ENCODE measurements around the gene FGF1. TPM values are rescaled to one million over a fixed set of nuclear protein-coding genes. Genes with fewer than 3 reads are reported as not detected.
"Not testable (repeated sequence)": the region's sequence is repeated elsewhere in the genome, so short reads cannot be mapped to it uniquely, and the experiment has no call there.

FGF1 gene
- total and polyA plus RNA-seq, 3 donors from 2014 or later = 1.9 to 4.4 (median 2.2) TPM

- DNase-seq = no peak
- WGBS, 2 donors = 90 to 99% methylated on average over 10 of the region's 10 CpGs
- H3K4me1 ChIP-seq = peaks cover 21% of the 10 kb centered on the region
- intact Hi-C loops (cut with DNase I; ENCODE audit: low total_unique reads) = no loop called here
- TF ChIP-seq, protein P1, sequence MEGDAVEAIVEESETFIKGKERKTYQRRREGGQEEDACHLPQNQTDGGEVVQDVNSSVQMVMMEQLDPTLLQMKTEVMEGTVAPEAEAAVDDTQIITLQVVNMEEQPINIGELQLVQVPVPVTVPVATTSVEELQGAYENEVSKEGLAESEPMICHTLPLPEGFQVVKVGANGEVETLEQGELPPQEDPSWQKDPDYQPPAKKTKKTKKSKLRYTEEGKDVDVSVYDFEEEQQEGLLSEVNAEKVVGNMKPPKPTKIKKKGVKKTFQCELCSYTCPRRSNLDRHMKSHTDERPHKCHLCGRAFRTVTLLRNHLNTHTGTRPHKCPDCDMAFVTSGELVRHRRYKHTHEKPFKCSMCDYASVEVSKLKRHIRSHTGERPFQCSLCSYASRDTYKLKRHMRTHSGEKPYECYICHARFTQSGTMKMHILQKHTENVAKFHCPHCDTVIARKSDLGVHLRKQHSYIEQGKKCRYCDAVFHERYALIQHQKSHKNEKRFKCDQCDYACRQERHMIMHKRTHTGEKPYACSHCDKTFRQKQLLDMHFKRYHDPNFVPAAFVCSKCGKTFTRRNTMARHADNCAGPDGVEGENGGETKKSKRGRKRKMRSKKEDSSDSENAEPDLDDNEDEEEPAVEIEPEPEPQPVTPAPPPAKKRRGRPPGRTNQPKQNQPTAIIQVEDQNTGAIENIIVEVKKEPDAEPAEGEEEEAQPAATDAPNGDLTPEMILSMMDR (IDR thresholded peaks at IDR 0.05) = no peak
- no peak for TF ChIP-seq POLR2A (IDR thresholded peaks at IDR 0.05)
- no peaks in the 10 kb centered on the region for H3K36me3 ChIP-seq (ENCODE audit: low read depth, missing control alignments)
- H3K27me3 ChIP-seq = no peaks in the 10 kb centered on the region
- no peaks in the 10 kb centered on the region for H3K9me3 ChIP-seq
- no peak overlapping the region for H3K4me3 ChIP-seq
- H3K27ac ChIP-seq = no peak overlapping the region
These were observed 33.3 kb downstream of the FGF1 start for GRCh38 chr5:142652563-142652962.

GRCh38 chr5:142650881-142651280 is 35.0 kb downstream of the FGF1 start:
- Histone ChIP-seq H3K27me3 (no peaks in the 10 kb centered on the region), H3K36me3 (ENCODE audit: low read depth, missing control alignments) (no peaks in the 10 kb centered on the region), H3K27ac (no peak overlapping the region), H3K4me3 (no peak overlapping the region), H3K4me1 (peaks cover 15% of the 10 kb centered on the region), H3K9me3 (no peaks in the 10 kb centered on the region)
- intact Hi-C loops (cut with DNase I; ENCODE audit: low total_unique reads) = no loop called here
- DNase-seq = no peak
- TF ChIP-seq, protein P1 (IDR thresholded peaks at IDR 0.05) = no peak
- no peak for TF ChIP-seq POLR2A (IDR thresholded peaks at IDR 0.05)
- WGBS, 2 donors = 79 to 87% methylated on average over 8 of the region's 8 CpGs

GRCh38 chr5:142650060-142650459 is 35.8 kb downstream of the FGF1 start:
- intact Hi-C loops (cut with DNase I; ENCODE audit: low total_unique reads) = no loop called here
- TF ChIP-seq, protein P1 (IDR thresholded peaks at IDR 0.05) = no peak
- TF ChIP-seq POLR2A (IDR thresholded peaks at IDR 0.05) = no peak
- no peak overlapping the region for H3K4me3 ChIP-seq
- no peaks in the 10 kb centered on the region for H3K36me3 ChIP-seq (ENCODE audit: low read depth, missing control alignments)
- WGBS, 2 donors = 83 to 86% methylated on average over 3 of the region's 3 CpGs
- no peaks in the 10 kb centered on the region for H3K9me3 ChIP-seq
- H3K27me3 ChIP-seq = no peaks in the 10 kb centered on the region
- no peak for DNase-seq
- H3K4me1 ChIP-seq = peaks cover 13% of the 10 kb centered on the region
- H3K27ac ChIP-seq = no peak overlapping the region

- H3K4me1 ChIP-seq; H3K27ac ChIP-seq; H3K36me3 ChIP-seq (ENCODE audit: low read depth, missing control alignments); H3K9me3 ChIP-seq; H3K27me3 ChIP-seq; H3K4me3 ChIP-seq; DNase-seq; intact Hi-C loops (cut with DNase I; ENCODE audit: low total_unique reads): not testable (repeated sequence)
- WGBS, 2 donors = 86 to 97% methylated on average over 3 of the region's 3 CpGs
These were observed 37.8 kb downstream of the FGF1 start for GRCh38 chr5:142648108-142648507.

DNA sequence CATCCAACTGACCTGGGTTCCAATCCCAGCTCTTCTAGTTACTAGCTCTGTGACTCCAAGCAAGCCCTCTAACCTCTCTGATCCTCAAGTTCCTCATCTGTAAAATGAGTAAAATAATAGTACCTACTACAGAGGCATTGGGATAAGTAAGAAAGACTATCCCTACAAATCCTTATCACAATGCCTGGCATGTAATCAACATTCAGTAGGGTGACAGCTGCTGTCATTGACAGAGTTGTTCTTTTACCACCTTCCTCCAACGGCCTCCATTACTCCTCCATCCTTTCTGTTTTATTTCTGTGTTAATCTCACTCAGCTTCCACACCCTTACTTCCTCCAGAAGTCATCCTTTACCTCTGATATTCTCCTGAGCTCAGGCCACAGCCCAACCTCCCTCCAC is 40.4 kb downstream of the FGF1 start:
- WGBS, 2 donors = 58 to 74% methylated on average over 1 of the region's 1 CpG
- Histone ChIP-seq H3K4me3 (no peak overlapping the region), H3K27ac (no peak overlapping the region), H3K27me3 (no peaks in the 10 kb centered on the region), H3K4me1 (no peaks in the 10 kb centered on the region), H3K36me3 (ENCODE audit: low read depth, missing control alignments) (no peaks in the 10 kb centered on the region), H3K9me3 (no peaks in the 10 kb centered on the region)
- TF ChIP-seq POLR2A (IDR thresholded peaks at IDR 0.05) = no peak
- TF ChIP-seq, protein P1 (IDR thresholded peaks at IDR 0.05) = no peak
- intact Hi-C loops (cut with DNase I; ENCODE audit: low total_unique reads) = no loop called here
- no peak for DNase-seq
